ENCODE measurements around the gene KLRG1.

GRCh38 chr12:9036227-9036626 is 46.9 kb downstream of the KLRG1 start:
- no peak for TF ChIP-seq EZH2 (IDR thresholded peaks at IDR 0.05; ENCODE audit: borderline replicate concordance, low read length)
- TF ChIP-seq CTCF (IDR thresholded peaks at IDR 0.05; ENCODE audit: low read length) = no peak

Data from OCI-LY1 (cell line).